ENCODE data around the gene FBXO33. TPM values are rescaled to one million over a fixed set of nuclear protein-coding genes. Genes with fewer than 3 reads are reported as not detected.
"Not testable (repeated sequence)": the region's sequence is repeated elsewhere in the genome, so short reads cannot be mapped to it uniquely, and the experiment has no call there.

The FBXO33 gene
- total RNA-seq, 1 experiment from 2014 or later: 9.4 TPM

GRCh38 chr14:39372656-39373055 lies 59.6 kb downstream of the FBXO33 start:
- no peak for DNase-seq (ENCODE audit: low spot score)

GRCh38 chr14:39370415-39370814 lies 61.8 kb downstream of the FBXO33 start:
- no peak for DNase-seq (ENCODE audit: low spot score)

GRCh38 chr14:39369029-39369428 lies 63.2 kb downstream of the FBXO33 start:
- DNase-seq (ENCODE audit: low spot score): no peak

- DNase-seq (ENCODE audit: low spot score): peak; percentile 51
Observed at GRCh38 chr14:39368261-39368959, 63.8 kb downstream of the FBXO33 start.

GRCh38 chr14:39367387-39367751 lies 64.9 kb downstream of the FBXO33 start:
- DNase-seq (ENCODE audit: low spot score): no peak

- DNase-seq (ENCODE audit: low spot score): no peak
Observed at GRCh38 chr14:39366460-39367386, 65.5 kb downstream of the FBXO33 start.

GRCh38 chr14:39365354-39365753 lies 66.9 kb downstream of the FBXO33 start:
- no peak for DNase-seq (ENCODE audit: low spot score)

- DNase-seq (ENCODE audit: low spot score): no peak
Observed at GRCh38 chr14:39364509-39364908, 67.7 kb downstream of the FBXO33 start.

GRCh38 chr14:39361556-39361955 lies 70.7 kb downstream of the FBXO33 start:
- not testable (repeated sequence) for DNase-seq (ENCODE audit: low spot score)

GRCh38 chr14:39360316-39360715 lies 71.9 kb downstream of the FBXO33 start:
- no peak for DNase-seq (ENCODE audit: low spot score)

GRCh38 chr14:39359069-39359468 lies 73.2 kb downstream of the FBXO33 start:
- DNase-seq (ENCODE audit: low spot score): not testable (repeated sequence)

- DNase-seq (ENCODE audit: low spot score): no peak
Observed at GRCh38 chr14:39351708-39352107, 80.5 kb downstream of the FBXO33 start.

- no peak for DNase-seq (ENCODE audit: low spot score)
Observed at GRCh38 chr14:39350866-39351265, 81.4 kb downstream of the FBXO33 start.

Other genes with a start within 250 kb of the FBXO33 start
- 6.8 and 10.9 TPM in 2 replicates for gene MIA2, start 198.5 kb downstream of the FBXO33 start, total RNA-seq (2014; rRNA removed; shearing (Covaris generic))